ENCODE data around the gene MACROD2.

GRCh38 chr20:16061351-16061750, 2066.0 kb downstream of the MACROD2 start:
- no peak for TF ChIP-seq CTCF (conservative IDR thresholded peaks at IDR 0.05 in 1 of 2, IDR thresholded peaks at IDR 0.05 in 1 of 2; ENCODE audit: extremely low read depth in 1 of 2, insufficient read depth in 1 of 2, low read depth in 1 of 2, low read length in 2 of 2)
- no peak for TF ChIP-seq EZH2 (IDR thresholded peaks at IDR 0.05; ENCODE audit: borderline replicate concordance, low read length)

Measured in mammary epithelial cell (primary cell).